Fibroblast of skin of back (primary cell): ENCODE measurements around the gene RNASE1.
"Not testable (repeated sequence)": the region's sequence is repeated elsewhere in the genome, so short reads cannot be mapped to it uniquely, and the experiment has no call there.

Source experiments
- DNase-seq: peaks from one replicate; pipeline ENCODE4 v3.0.0-alpha.2; 2013

The RNASE1 gene

DNA sequence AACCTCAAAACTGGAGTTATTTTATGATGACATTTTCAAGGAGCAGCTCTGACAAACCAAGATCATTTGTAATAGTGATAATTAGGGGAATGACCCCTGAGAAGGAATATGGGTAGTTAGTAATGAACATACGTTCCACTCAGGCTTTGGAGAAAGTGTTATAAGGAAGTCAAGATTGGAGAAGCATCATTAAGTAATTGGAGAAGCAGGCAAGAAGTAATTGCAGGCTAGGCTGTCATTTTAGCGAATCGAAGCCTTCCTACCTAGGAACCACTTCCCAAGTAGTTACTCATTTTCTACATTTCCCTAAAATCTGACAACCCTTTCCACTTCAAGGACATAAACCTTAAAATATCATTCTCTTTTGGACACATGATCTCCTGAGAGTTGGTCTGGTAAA, 33.2 kb downstream of the RNASE1 start:
- no peak for DNase-seq

DNA sequence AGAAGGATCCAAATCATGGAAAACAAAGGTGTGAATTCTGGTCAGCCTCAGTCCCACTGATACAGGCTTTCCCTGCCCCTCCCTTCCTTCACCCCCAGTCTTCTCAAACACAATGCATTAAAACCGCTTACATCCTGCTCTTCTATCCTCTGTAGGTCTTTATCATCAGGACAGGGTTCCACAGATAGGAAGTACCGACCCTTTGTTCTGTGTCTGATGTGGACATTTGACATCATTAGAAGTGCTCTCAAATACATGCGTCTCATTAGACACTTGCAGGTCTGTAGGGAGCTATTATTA, 34.1 kb downstream of the RNASE1 start:
- DNase-seq, result no peak

DNA sequence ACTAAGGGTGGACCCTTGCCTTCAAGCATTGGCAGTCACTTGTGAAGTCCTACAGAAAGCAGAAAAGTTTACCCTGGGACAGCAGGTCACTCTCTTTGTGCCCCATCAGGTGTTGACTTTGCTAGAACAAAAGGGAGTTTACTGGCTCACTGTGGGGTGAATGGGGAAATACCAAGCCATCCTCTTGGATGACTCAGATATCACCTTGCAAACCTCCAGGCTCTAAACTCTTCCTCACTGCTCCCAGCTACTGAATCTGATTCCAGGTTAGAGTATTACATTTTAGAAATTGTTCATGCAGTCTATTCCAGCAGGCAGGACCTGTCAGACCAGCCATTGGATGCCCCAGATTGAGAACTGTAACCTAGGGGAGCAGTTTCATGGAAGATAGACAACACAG, 41.7 kb downstream of the RNASE1 start:
- DNase-seq, result no peak

DNA sequence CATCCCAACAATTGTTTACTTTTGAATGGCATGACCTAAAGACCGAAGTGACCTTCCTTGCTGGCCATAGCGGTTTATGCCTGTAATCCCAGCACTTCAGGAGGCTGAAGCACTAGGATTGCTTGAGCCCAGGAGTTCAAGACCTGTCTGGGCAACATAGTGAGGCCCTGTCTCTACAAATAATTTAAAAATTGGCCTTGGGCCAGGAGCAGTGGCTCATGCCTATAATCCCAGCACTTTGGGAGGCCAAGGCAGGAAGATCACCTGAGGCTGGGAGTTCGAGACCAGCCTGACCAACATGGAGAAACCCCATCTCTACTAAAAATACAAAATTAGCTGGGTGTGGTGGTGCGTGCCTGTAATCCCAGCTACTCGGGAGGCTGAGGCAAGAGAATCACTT, 43.2 kb downstream of the RNASE1 start:
- not testable (repeated sequence) for DNase-seq

DNA sequence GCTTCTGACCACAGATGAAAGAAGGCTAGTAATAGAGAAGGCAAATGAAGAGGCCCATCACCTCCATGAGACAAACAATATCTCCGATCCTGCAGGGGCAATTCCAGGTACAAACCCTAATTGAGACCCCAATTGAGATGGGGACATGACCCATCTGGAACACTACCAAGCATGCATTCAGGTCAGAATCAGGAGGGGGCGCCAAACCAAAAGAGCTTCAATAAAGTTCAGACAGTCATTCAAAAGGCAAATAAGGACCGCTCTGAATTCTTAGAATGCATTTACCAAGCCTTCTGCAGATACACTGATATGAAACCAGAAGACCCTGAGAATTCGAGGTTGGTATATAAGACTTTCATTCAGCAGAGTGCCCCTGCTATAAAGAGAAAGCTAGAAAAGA, 44.7 kb downstream of the RNASE1 start:
- DNase-seq, result no peak

DNA sequence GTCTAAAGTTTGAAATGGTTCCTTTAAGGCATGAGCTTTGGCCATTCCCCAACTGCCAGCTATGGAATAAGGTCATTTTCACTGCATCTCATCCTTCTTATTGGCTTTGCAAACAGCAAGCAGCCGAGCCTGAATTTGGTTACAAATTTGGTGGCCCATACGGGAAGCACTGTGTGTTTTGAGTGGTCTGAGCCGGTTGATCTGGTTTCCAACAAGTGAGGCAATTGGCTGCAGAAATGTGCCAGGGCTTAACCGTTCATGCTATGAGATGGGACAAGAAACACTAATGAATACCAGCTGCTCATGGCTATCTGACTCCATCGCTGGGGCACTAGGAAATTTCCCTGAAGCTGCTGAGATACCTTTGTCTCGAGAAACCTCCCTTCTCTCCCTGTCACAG, 47.6 kb downstream of the RNASE1 start:
- no peak for DNase-seq

DNA sequence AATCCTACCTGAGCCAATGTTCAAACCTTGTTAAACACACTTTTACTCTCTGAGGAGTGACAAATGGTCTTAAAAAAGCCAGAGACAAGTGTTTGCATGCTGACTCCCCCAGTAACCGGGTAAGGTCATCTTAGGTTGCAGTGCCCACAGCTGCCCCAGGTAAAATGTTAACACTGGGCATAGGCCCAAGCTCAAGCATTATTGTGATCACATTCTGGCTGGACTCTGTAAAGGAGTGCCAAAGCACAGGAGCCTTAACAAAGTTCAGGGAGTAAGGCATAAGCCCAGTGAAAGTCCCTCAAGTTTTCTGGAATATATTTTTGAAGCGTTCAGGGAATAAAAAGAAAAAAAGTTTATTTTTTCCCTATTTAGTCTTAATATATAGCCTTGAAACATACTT, 48.3 kb downstream of the RNASE1 start:
- DNase-seq, result no peak

DNA sequence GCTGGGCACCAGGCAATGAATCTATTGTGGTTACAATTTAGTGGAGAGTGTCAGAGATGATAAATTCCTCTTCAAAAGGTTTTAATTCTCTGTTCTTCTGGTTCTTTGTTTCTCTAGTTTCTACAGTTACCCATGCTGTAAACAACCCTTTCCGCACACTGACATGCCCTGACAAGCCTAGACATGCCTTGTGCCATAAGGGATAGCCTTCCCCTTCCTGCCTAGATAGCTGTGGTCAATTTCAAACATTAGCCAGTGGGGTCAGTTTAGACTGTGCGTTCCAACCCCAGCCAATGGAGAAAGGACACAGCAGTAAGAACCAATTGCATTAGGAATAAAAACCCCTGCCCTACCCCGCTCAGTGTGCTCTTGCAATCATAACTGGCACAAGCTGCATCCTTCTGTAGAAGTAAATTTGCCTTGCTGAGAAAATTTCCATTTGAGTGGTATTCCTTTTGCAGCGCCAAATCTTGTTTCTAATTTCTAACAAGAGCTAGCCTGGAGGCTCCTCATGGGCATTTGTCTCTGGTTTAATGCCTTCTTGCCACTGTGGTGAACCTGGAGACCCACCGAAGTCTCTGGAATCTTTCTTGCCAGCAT, 50.6 kb downstream of the RNASE1 start:
- no peak for DNase-seq
